ENCODE results near the gene GAPVD1.
"Not testable (repeated sequence)": the region's sequence is repeated elsewhere in the genome, so short reads cannot be mapped to it uniquely, and the experiment has no call there.

Gene GAPVD1

GRCh38 chr9:125261501-125262293, at the start of gene GAPVD1:
TSS of gene GAPVD1 (plus strand) at chr9:125261826. CDS start at chr9:125298922, 37,096 bp downstream.
- peak; percentile 97 for DNase-seq (ENCODE audit: insufficient read length, low spot score)
- FAIRE-seq: peak; percentile 93

- FAIRE-seq (no peak), DNase-seq (ENCODE audit: insufficient read length, low spot score) (no peak)
Observed at GRCh38 chr9:125214186-125214585, 47.4 kb upstream of the GAPVD1 start.

- DNase-seq (ENCODE audit: insufficient read length, low spot score): no peak
- FAIRE-seq: no peak
Observed at GRCh38 chr9:125218621-125219020, 43.0 kb upstream of the GAPVD1 start.

- not testable (repeated sequence) for DNase-seq (ENCODE audit: insufficient read length, low spot score); FAIRE-seq
Observed at GRCh38 chr9:125224858-125225257, 36.8 kb upstream of the GAPVD1 start.

GRCh38 chr9:125227761-125228160, 33.9 kb upstream of the GAPVD1 start:
- FAIRE-seq (no peak), DNase-seq (ENCODE audit: insufficient read length, low spot score) (no peak)

GRCh38 chr9:125233678-125234077, 27.9 kb upstream of the GAPVD1 start:
- DNase-seq (ENCODE audit: insufficient read length, low spot score) (no peak), FAIRE-seq (no peak)

- DNase-seq (ENCODE audit: insufficient read length, low spot score); FAIRE-seq: not testable (repeated sequence)
Observed at GRCh38 chr9:125234099-125234498, 27.5 kb upstream of the GAPVD1 start.

GRCh38 chr9:125235804-125236519, 25.7 kb upstream of the GAPVD1 start:
- no peak for DNase-seq (ENCODE audit: insufficient read length, low spot score)
- FAIRE-seq: no peak

- DNase-seq (ENCODE audit: insufficient read length, low spot score); FAIRE-seq: not testable (repeated sequence)
Observed at GRCh38 chr9:125236520-125237159, 25.0 kb upstream of the GAPVD1 start.

GRCh38 chr9:125238127-125238914, 23.3 kb upstream of the GAPVD1 start:
- DNase-seq (ENCODE audit: insufficient read length, low spot score) (no peak), FAIRE-seq (no peak)

GRCh38 chr9:125238915-125239446, 22.6 kb upstream of the GAPVD1 start:
- FAIRE-seq: no peak

GRCh38 chr9:125239631-125240597, 21.7 kb upstream of the GAPVD1 start:
- no peak for FAIRE-seq
- no peak for DNase-seq (ENCODE audit: insufficient read length, low spot score)

More at GRCh38 chr9:125238915-125239446, 22.6 kb upstream of the GAPVD1 start:
- no peak for DNase-seq (ENCODE audit: insufficient read length, low spot score)

- FAIRE-seq: no peak
- DNase-seq (ENCODE audit: insufficient read length, low spot score): no peak
Observed at GRCh38 chr9:125240649-125240999, 21.0 kb upstream of the GAPVD1 start.

GRCh38 chr9:125241000-125241862, 20.4 kb upstream of the GAPVD1 start, which contains the start of gene HSPA5:
TSS of gene HSPA5 (minus strand) at chr9:125241343. CDS start at chr9:125241126, 217 bp downstream.
- FAIRE-seq: peak; percentile 90
- peak; percentile 89 for DNase-seq (ENCODE audit: insufficient read length, low spot score)

GRCh38 chr9:125241863-125242739, 19.5 kb upstream of the GAPVD1 start:
- FAIRE-seq (no peak), DNase-seq (ENCODE audit: insufficient read length, low spot score) (peak; percentile 12)

- DNase-seq (ENCODE audit: insufficient read length, low spot score): no peak
Observed at GRCh38 chr9:125243792-125244260, 17.8 kb upstream of the GAPVD1 start.

GRCh38 chr9:125246261-125246667, 15.4 kb upstream of the GAPVD1 start:
- DNase-seq (ENCODE audit: insufficient read length, low spot score) (no peak), FAIRE-seq (no peak)

More at GRCh38 chr9:125243792-125244260, 17.8 kb upstream of the GAPVD1 start:
- no peak for FAIRE-seq

All from GM19239 (cell line).